ENCODE measurements around the gene TRPM2. TPM values are rescaled to one million over a fixed set of nuclear protein-coding genes. Genes with fewer than 3 reads are reported as not detected.
"Not testable (repeated sequence)": the region's sequence is repeated elsewhere in the genome, so short reads cannot be mapped to it uniquely, and the experiment has no call there.

Gene TRPM2
- total RNA-seq, 1 experiment from 2014 or later: not detected

DNA sequence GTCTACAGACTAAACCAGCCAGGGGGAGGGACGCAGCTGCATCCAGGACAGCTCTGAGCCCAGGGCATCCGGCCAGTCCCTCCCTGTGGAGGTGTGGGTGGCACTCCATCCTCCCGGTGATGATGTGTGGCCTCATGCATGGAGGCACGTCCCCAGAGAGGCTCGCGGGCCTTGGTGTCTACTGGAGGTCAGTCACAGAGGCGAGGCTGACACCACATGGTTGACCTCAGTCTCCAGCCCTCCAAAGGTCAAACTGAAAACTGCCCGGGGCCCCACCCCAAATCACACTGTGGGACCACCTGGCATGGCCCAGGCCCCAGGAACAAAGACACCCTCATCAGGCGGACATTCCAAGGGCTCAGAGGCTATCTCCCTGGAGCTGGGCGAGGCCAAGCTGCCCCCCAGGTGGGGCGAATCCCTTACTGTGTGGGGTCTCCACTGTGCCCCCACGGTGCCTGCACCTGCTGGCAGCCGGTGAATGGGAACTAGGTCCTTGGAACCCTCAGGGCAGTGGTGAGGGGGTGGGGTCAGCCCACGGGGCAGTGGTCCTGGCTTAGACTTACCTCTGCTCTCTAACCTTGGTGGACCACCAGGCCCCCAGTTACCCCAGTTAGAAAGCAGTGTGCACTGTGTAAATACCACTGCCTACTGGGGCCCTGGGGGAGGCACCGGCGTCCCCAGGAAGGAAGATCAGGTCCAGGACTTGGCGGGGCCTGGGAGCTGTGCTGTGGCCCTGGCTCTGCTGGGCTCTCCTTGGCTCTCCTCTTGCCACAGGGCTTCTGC, 49.1 kb downstream of the TRPM2 start:
- Histone ChIP-seq H3K27me3 (ENCODE audit: insufficient read depth, low read depth) (no peaks in the 10 kb centered on the region; the same call in 1 of the 2 replicates), H3K4me1 (replicated peaks; ENCODE audit: insufficient read depth) (no peaks in the 10 kb centered on the region), H2AFZ (no peak overlapping the region), H3K9me3 (ENCODE audit: insufficient read depth, low read depth) (no peaks in the 10 kb centered on the region), H3K4me3 (no peak overlapping the region), H3F3A (ENCODE audit: insufficient read depth, low read depth) (peaks cover 11% of the 10 kb centered on the region), H3K36me3 (ENCODE audit: low read depth) (no peaks in the 10 kb centered on the region), H3K27ac (no peak overlapping the region), H3K9me2 (ENCODE audit: insufficient read depth) (no peaks in the 10 kb centered on the region), H4K20me1 (ENCODE audit: insufficient read depth) (no peaks in the 10 kb centered on the region), H3K79me2 (ENCODE audit: low read depth) (no peaks in the 10 kb centered on the region), H3K4me2 (no peak overlapping the region)
- TF ChIP-seq, protein P1, sequence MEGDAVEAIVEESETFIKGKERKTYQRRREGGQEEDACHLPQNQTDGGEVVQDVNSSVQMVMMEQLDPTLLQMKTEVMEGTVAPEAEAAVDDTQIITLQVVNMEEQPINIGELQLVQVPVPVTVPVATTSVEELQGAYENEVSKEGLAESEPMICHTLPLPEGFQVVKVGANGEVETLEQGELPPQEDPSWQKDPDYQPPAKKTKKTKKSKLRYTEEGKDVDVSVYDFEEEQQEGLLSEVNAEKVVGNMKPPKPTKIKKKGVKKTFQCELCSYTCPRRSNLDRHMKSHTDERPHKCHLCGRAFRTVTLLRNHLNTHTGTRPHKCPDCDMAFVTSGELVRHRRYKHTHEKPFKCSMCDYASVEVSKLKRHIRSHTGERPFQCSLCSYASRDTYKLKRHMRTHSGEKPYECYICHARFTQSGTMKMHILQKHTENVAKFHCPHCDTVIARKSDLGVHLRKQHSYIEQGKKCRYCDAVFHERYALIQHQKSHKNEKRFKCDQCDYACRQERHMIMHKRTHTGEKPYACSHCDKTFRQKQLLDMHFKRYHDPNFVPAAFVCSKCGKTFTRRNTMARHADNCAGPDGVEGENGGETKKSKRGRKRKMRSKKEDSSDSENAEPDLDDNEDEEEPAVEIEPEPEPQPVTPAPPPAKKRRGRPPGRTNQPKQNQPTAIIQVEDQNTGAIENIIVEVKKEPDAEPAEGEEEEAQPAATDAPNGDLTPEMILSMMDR (conservative IDR thresholded peaks at IDR 0.05): no peak
- no peak for TF ChIP-seq EZH2 (IDR thresholded peaks at IDR 0.05; ENCODE audit: low read depth)
- no peak for DNase-seq
- ChIA-PET CTCF (no interaction called here), POLR2A (ENCODE audit: unreplicated experiment) (no interaction called here)
- intact Hi-C loops (cut with micrococcal nuclease; ENCODE audit: unreplicated experiment): no loop called here
- BruUV-seq (replicated peaks): no TSS peak

- POLR2A ChIA-PET (ENCODE audit: unreplicated experiment): no interaction called here
- intact Hi-C loops (cut with micrococcal nuclease; ENCODE audit: unreplicated experiment): no loop called here
- Histone ChIP-seq H3K9me3 (ENCODE audit: insufficient read depth, low read depth) (no peaks in the 10 kb centered on the region), H4K20me1 (ENCODE audit: insufficient read depth) (no peaks in the 10 kb centered on the region), H3K4me2 (no peak overlapping the region), H3K79me2 (ENCODE audit: low read depth) (no peaks in the 10 kb centered on the region), H3F3A (ENCODE audit: insufficient read depth, low read depth) (peaks cover 11% of the 10 kb centered on the region), H3K27me3 (ENCODE audit: insufficient read depth, low read depth) (no peaks in the 10 kb centered on the region; the same call in 1 of the 2 replicates), H3K36me3 (ENCODE audit: low read depth) (no peaks in the 10 kb centered on the region), H3K9me2 (ENCODE audit: insufficient read depth) (no peaks in the 10 kb centered on the region), H3K4me1 (replicated peaks; ENCODE audit: insufficient read depth) (no peaks in the 10 kb centered on the region), H3K27ac (no peak overlapping the region), H3K4me3 (no peak overlapping the region), H2AFZ (no peak overlapping the region)
- CTCF ChIA-PET: no interaction called here
- TF ChIP-seq, protein P1 (conservative IDR thresholded peaks at IDR 0.05): no peak
- no peak for TF ChIP-seq EZH2 (IDR thresholded peaks at IDR 0.05; ENCODE audit: low read depth)
- BruUV-seq (replicated peaks): no TSS peak
- DNase-seq: no peak
These were observed 49.9 kb downstream of the TRPM2 start for GRCh38 chr21:44403106-44404020.

- CTCF ChIA-PET; H3K4me1 ChIP-seq (replicated peaks; ENCODE audit: insufficient read depth); H3K36me3 ChIP-seq (ENCODE audit: low read depth); H3K79me2 ChIP-seq (ENCODE audit: low read depth); H4K20me1 ChIP-seq (ENCODE audit: insufficient read depth); H2AFZ ChIP-seq; DNase-seq; intact Hi-C loops (cut with micrococcal nuclease; ENCODE audit: unreplicated experiment); H3K9me3 ChIP-seq (ENCODE audit: insufficient read depth, low read depth); H3K27me3 ChIP-seq (ENCODE audit: insufficient read depth, low read depth); BruUV-seq (replicated peaks); H3K4me3 ChIP-seq; H3K27ac ChIP-seq; H3K4me2 ChIP-seq; POLR2A ChIA-PET (ENCODE audit: unreplicated experiment); H3K9me2 ChIP-seq (ENCODE audit: insufficient read depth): not testable (repeated sequence)
- peaks cover 11% of the 10 kb centered on the region for H3F3A ChIP-seq (ENCODE audit: insufficient read depth, low read depth)
These were observed 51.1 kb downstream of the TRPM2 start for GRCh38 chr21:44404482-44404881.
